Glutamatergic neuron (in vitro differentiated cells): ENCODE results near the gene INF2. TPM values are rescaled to one million over a fixed set of nuclear protein-coding genes. Genes with fewer than 3 reads are reported as not detected.

Experiments used
- DNase-seq: peaks from one replicate; pipeline ENCODE4 v3.0.0; 2022
- H3K27ac Mint-ChIP-seq: one replicate; pipeline ENCODE4 v1.8.0; 2020; ENCODE audit warnings: mild to moderate bottlenecking, mixed read lengths, inconsistent platforms; ENCODE audit not compliant: unreplicated experiment
- H3K27me3 Mint-ChIP-seq: one replicate; pipeline ENCODE4 v1.8.0; 2020; ENCODE audit warnings: mild to moderate bottlenecking, moderate library complexity, mixed read lengths, inconsistent platforms; ENCODE audit not compliant: unreplicated experiment
- H3K36me3 Mint-ChIP-seq: one replicate; pipeline ENCODE4 v1.8.0; 2020; ENCODE audit warnings: mild to moderate bottlenecking, mixed read lengths, inconsistent platforms; ENCODE audit not compliant: unreplicated experiment
- H3K4me1 Mint-ChIP-seq: one replicate; pipeline ENCODE4 v1.8.0; 2020; ENCODE audit warnings: mild to moderate bottlenecking, low read depth, mixed read lengths, inconsistent platforms; ENCODE audit not compliant: unreplicated experiment
- H3K4me3 Mint-ChIP-seq: one replicate; pipeline ENCODE4 v1.8.0; 2020; ENCODE audit warnings: mild to moderate bottlenecking, mixed read lengths, inconsistent platforms; ENCODE audit not compliant: unreplicated experiment
- H3K9me3 Mint-ChIP-seq: one replicate; pipeline ENCODE4 v1.8.0; 2020; ENCODE audit warnings: mild to moderate bottlenecking, moderate library complexity, mixed read lengths, inconsistent platforms; ENCODE audit not compliant: unreplicated experiment
- total RNA-seq: library from RNA; stranded (reverse); fragmentation: NEBNext Ultra II Directional; extraction: Animal tissue kit (Norgen Biotek cat#: 25700); gene quantifications from one replicate; pipeline ENCODE4 v1.2.1, GENCODE V29; 2021; ENCODE audit not compliant: unreplicated experiment
- TF ChIP-seq, protein P1 (sequence below): fragments of 200-600 bp; sonication (generic); IDR thresholded peaks from one replicate; pipeline ENCODE4 v1.5.0; 2021; ENCODE audit not compliant: partially characterized antibody, unreplicated experiment

INF2 gene
- total RNA-seq, 1 donor from 2014 or later: 11.8 TPM

DNA sequence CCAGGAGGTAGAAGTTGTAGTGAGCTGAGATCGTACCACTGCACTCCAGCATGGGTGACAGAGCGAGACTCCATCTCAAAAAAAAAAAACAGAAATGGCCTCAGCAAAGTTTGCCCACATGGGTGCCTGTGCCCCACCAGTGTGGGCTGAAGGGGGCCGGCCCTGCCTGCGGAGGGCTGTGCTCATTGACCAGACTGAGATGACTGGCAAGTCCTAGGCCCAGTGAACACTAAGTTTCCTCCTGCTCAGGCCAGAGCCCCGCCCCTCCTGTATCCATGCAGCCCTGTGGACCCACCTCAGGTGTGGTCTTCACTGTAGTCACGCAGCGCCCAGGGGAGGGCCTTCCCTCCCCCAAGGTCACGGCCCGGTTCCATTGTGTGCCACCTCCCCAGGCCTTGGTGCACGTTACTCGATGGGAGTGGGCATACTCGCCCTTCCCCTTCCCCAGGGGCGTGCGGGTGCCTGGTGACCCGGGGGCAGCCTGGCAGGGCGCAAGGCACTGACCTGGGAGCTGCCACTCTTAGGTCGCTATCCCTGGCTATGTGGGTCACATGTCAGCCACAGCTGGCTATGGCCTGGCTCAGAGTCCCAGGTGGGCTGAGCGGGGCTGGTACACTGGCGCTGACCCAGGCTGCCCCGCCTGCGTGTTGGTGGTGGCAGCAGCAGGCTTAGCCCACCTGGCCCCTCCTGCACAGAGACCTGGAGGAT lies 16.1 kb downstream of the INF2 start:
- TF ChIP-seq, protein P1, sequence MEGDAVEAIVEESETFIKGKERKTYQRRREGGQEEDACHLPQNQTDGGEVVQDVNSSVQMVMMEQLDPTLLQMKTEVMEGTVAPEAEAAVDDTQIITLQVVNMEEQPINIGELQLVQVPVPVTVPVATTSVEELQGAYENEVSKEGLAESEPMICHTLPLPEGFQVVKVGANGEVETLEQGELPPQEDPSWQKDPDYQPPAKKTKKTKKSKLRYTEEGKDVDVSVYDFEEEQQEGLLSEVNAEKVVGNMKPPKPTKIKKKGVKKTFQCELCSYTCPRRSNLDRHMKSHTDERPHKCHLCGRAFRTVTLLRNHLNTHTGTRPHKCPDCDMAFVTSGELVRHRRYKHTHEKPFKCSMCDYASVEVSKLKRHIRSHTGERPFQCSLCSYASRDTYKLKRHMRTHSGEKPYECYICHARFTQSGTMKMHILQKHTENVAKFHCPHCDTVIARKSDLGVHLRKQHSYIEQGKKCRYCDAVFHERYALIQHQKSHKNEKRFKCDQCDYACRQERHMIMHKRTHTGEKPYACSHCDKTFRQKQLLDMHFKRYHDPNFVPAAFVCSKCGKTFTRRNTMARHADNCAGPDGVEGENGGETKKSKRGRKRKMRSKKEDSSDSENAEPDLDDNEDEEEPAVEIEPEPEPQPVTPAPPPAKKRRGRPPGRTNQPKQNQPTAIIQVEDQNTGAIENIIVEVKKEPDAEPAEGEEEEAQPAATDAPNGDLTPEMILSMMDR: no peak
- Mint-ChIP-seq H3K27me3 (peaks cover 3% of the 10 kb centered on the region), H3K27ac (no peak overlapping the region), H3K4me3 (no peak overlapping the region), H3K9me3 (peaks cover 4% of the 10 kb centered on the region), H3K4me1 (no peaks in the 10 kb centered on the region), H3K36me3 (no peaks in the 10 kb centered on the region)
- DNase-seq: no peak

DNA sequence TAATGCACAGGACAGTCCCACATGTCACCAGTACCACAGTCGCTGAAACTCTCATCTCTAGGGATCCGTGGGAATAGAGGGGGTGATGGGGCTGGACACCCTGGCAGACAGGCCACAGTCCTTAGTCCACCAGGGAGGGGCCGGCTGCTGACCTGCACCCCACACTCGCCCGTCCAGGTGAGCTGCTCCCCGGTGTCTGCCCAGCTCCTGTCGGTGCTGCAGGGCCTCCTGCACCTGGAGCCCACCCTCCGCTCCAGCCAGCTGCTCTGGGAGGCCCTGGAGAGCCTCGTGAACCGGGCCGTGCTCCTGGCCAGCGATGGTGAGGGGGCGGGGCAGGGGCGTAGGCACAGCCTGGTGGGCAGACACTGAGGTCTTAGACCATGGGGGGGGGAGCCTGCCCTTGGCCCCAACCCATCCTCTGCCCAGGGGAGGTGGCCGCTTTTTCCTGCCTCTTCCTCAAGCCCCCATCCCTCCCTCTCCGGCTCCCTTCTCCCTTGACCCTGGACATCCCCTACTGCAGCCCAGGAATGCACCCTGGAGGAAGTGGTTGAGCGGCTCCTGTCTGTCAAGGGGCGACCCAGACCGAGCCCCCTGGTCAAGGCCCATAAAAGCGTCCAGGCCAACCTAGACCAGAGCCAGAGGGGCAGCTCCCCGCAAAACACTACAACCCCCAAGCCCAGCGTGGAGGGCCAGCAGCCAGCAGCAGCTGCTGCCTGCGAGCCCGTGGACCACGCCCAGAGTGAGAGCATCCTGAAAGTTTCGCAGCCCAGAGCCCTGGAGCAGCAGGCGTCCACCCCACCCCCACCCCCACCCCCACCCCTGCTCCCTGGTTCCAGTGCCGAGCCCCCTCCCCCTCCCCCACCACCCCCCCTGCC lies 17.6 kb downstream of the INF2 start:
- no peak overlapping the region for H3K27ac Mint-ChIP-seq
- H3K36me3 Mint-ChIP-seq: no peaks in the 10 kb centered on the region
- no peaks in the 10 kb centered on the region for H3K4me1 Mint-ChIP-seq
- H3K27me3 Mint-ChIP-seq: peaks cover 3% of the 10 kb centered on the region
- peaks cover 4% of the 10 kb centered on the region for H3K9me3 Mint-ChIP-seq
- TF ChIP-seq, protein P1: no peak
- no peak for DNase-seq
- H3K4me3 Mint-ChIP-seq: no peak overlapping the region

DNA sequence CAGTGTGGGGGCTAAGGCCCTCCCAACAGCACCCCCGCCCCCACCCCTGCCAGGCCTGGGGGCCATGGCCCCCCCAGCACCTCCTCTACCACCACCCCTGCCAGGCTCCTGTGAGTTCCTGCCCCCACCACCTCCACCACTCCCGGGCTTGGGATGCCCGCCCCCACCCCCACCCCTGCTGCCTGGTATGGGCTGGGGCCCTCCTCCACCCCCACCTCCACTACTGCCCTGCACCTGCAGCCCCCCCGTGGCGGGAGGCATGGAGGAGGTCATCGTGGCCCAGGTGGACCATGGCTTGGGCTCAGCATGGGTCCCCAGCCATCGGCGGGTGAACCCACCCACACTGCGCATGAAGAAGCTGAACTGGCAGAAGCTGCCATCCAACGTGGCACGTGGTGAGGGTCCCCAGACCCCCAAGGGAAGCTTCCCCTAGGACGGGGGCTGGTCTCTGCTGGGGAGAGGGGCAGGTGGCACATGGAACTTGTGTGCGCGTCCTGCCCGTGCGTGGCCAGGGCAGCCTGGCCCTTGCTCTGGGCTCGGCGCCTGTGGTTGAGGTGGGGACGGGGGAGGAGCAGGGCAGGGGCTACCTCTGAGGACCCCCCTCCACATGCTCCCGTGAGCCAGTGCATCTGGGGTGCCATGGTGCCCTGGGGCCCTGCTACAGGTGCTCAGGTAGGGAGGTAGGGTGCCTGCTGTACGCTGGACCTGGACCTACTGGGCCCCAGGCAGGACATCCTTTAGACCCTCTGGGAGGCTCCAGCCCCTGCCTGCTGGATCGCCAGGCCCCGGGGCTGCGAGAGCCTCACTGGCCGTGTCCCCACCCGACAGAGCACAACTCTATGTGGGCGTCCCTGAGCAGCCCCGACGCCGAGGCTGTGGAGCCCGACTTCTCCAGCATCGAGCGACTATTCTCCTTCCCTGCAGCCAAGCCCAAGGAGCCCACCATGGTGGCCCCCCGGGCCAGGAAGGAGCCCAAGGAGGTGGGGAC lies 18.5 kb downstream of the INF2 start:
- H3K4me3 Mint-ChIP-seq: no peak overlapping the region
- H3K4me1 Mint-ChIP-seq: no peaks in the 10 kb centered on the region
- H3K36me3 Mint-ChIP-seq: no peaks in the 10 kb centered on the region
- peaks cover 3% of the 10 kb centered on the region for H3K27me3 Mint-ChIP-seq
- no peak for DNase-seq
- TF ChIP-seq, protein P1: no peak
- H3K27ac Mint-ChIP-seq: no peak overlapping the region
- peaks cover 4% of the 10 kb centered on the region for H3K9me3 Mint-ChIP-seq

DNA sequence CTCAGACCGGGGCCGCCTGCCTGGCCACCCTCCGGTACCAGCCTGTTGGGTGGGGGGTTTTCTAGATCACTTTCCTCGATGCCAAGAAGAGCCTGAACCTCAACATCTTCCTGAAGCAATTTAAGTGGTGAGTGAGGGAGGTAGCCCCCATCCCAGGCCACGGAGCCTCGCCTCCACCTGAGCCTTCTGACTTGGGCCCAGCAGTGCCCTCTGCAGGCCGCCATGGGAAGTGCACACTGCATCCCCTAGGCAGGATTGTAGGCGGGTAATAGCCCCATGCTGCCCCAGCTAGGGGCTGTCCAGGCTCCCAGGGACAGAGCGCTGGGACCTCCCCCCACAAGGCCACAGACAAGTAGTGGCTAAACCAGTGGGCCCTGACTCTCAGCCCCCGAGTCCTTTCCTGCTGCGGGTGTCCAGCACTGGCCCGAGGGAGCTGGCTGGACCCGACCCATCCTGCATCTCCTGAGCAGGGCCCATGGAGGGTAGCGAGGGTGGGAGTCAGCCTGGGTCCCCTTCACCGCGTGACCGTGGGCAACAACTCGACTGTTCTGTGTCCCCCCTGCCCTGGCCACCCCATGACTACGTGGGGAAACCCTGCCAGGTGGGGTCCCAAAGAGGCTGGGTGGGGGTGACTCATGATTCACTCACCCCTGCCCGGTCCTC lies 19.3 kb downstream of the INF2 start:
- peaks cover 4% of the 10 kb centered on the region for H3K9me3 Mint-ChIP-seq
- no peak overlapping the region for H3K27ac Mint-ChIP-seq
- H3K4me1 Mint-ChIP-seq: no peaks in the 10 kb centered on the region
- H3K27me3 Mint-ChIP-seq: peaks cover 3% of the 10 kb centered on the region
- no peak overlapping the region for H3K4me3 Mint-ChIP-seq
- peak; percentile 84 for DNase-seq
- TF ChIP-seq, protein P1: peak; percentile 96
- H3K36me3 Mint-ChIP-seq: no peaks in the 10 kb centered on the region
